Left hindlimb (tissue), 1 donor: ENCODE results near the gene METTL23.

ENCODE experiments used
- DNase-seq: peaks from one replicate; pipeline ENCODE4 v3.0.0-alpha.2; 2018

The METTL23 gene

GRCh38 chr17:76775021-76775600 lies 48.5 kb downstream of the METTL23 start:
- DNase-seq, result no peak

GRCh38 chr17:76781056-76781982 lies 54.7 kb downstream of the METTL23 start:
- DNase-seq, result no peak

- no peak for DNase-seq
Measured at GRCh38 chr17:76783146-76783545, 56.5 kb downstream of the METTL23 start.
